ENCODE measurements around the gene SDK1. TPM values are rescaled to one million over a fixed set of nuclear protein-coding genes. Genes with fewer than 3 reads are reported as not detected.

The SDK1 gene
- total RNA-seq, 1 experiment from 2014 or later: 9.3 TPM

- H3K27ac Mint-ChIP-seq: no peak overlapping the region
- TF ChIP-seq SMAD3 (CRISPR knock-in tag; IDR thresholded peaks at IDR 0.05; ENCODE audit: borderline replicate concordance) (no peak), PRDM15 (CRISPR knock-in tag; IDR thresholded peaks at IDR 0.05) (no peak)
- ChIA-PET POLR2A (no interaction called here), CTCF (no interaction called here)
- peaks cover 17% of the 10 kb centered on the region for H3K9me3 Mint-ChIP-seq
- H3K4me3 Mint-ChIP-seq: no peak overlapping the region
- peaks cover 21% of the 10 kb centered on the region for H3K4me1 Mint-ChIP-seq
- peaks cover 20% of the 10 kb centered on the region for H3K36me3 Mint-ChIP-seq
- DNase-seq (ENCODE audit: low spot score) (no peak), ATAC-seq (no peak)
- H3K27me3 Mint-ChIP-seq (ENCODE audit: low read depth): no peaks in the 10 kb centered on the region; the same call in 1 of the 2 replicates
Measured at GRCh38 chr7:4076701-4077294, 775.7 kb downstream of the SDK1 start.

- ChIA-PET POLR2A (no interaction called here), CTCF (no interaction called here)
- TF ChIP-seq EMX1 (CRISPR knock-in tag; IDR thresholded peaks at IDR 0.05): no peak
- TF ChIP-seq ZNF121 (CRISPR knock-in tag; IDR thresholded peaks at IDR 0.05): no peak
- DNase-seq (ENCODE audit: low spot score): no peak
- ATAC-seq: no peak
- Mint-ChIP-seq H3K27me3 (ENCODE audit: low read depth) (no peaks in the 10 kb centered on the region; the same call in 1 of the 2 replicates), H3K36me3 (peaks cover 20% of the 10 kb centered on the region), H3K9me3 (peaks cover 17% of the 10 kb centered on the region), H3K4me3 (no peak overlapping the region), H3K4me1 (peaks cover 18% of the 10 kb centered on the region), H3K27ac (no peak overlapping the region)
Measured at GRCh38 chr7:4077980-4078379, 776.9 kb downstream of the SDK1 start.

GRCh38 chr7:4078580-4078979 lies 777.5 kb downstream of the SDK1 start:
- Mint-ChIP-seq H3K9me3 (peaks cover 17% of the 10 kb centered on the region), H3K27me3 (ENCODE audit: low read depth) (no peaks in the 10 kb centered on the region; the same call in 1 of the 2 replicates), H3K27ac (no peak overlapping the region), H3K36me3 (peaks cover 20% of the 10 kb centered on the region), H3K4me1 (peaks cover 12% of the 10 kb centered on the region), H3K4me3 (no peak overlapping the region)
- CTCF ChIA-PET: no interaction called here
- ATAC-seq (no peak), DNase-seq (ENCODE audit: low spot score) (no peak)
- TF ChIP-seq ZNF425 (CRISPR knock-in tag; conservative IDR thresholded peaks at IDR 0.05) (no peak), ZNF423 (CRISPR knock-in tag; IDR thresholded peaks at IDR 0.05) (no peak), USF2 (CRISPR knock-in tag; IDR thresholded peaks at IDR 0.05) (no peak), NFE2L1 (CRISPR knock-in tag; IDR thresholded peaks at IDR 0.05) (no peak), CBFB (CRISPR knock-in tag; IDR thresholded peaks at IDR 0.05; ENCODE audit: low read depth) (no peak), HMGA2 (CRISPR knock-in tag; IDR thresholded peaks at IDR 0.05) (no peak), NR1H2 (CRISPR knock-in tag; IDR thresholded peaks at IDR 0.05) (no peak), JUN (CRISPR knock-in tag; IDR thresholded peaks at IDR 0.05) (no peak), GTF2I (CRISPR knock-in tag; conservative IDR thresholded peaks at IDR 0.05) (no peak), SP1 (CRISPR knock-in tag; conservative IDR thresholded peaks at IDR 0.05) (no peak), ZSCAN18 (CRISPR knock-in tag; IDR thresholded peaks at IDR 0.05) (no peak), PREB (CRISPR knock-in tag; IDR thresholded peaks at IDR 0.05; ENCODE audit: borderline replicate concordance) (no peak)
- POLR2A ChIA-PET: no interaction called here

All from WTC11 (cell line).